COLO668 (cell line): ENCODE results near the gene PTPRD.

Source experiments
- DNase-seq: peaks from one replicate; lab custom pipeline; 2025; ENCODE audit not compliant: unreplicated experiment; lab: John Stamatoyannopoulos, UW

Gene PTPRD

GRCh38 chr9:8434621-8435020 is 2178.2 kb downstream of the PTPRD start:
- no peak for DNase-seq

DNA sequence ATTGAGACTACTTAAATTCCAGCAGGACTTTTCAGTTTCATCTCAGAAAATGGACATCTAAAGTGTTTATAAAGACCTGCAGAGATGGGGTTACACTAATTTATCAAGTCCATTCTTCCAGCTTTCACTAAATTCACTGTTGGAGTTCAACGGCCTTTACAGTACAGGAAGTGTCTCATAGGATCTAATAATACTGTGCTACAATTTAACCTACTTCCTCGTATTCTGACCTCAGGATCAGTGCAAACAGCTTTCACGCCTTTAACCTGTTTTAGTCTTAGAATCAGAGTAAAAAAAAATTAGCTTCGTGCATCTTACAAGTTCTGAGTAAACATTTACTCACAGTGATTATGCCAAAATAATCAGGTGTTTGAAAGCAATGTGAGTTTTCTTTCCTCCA is 2180.6 kb downstream of the PTPRD start:
- DNase-seq = no peak

DNA sequence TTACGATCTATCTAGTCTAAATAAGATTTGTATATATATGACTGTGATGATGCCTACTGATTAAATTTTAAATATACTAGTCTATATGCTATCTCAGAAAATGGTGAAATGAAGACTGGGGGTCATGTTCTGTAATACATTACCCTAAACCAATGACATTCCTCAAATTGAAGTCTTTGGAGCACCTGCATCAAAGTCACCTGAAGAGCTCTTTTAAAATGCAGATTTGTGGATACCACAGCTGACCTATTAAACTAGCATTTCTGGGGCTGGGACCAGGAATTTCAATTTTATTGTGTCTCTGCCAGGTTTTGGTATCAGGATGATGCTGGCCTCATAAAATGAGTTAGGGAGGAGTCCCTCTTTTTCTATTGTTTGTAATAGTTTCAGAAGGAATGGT is 2181.3 kb downstream of the PTPRD start:
- DNase-seq = no peak

DNA sequence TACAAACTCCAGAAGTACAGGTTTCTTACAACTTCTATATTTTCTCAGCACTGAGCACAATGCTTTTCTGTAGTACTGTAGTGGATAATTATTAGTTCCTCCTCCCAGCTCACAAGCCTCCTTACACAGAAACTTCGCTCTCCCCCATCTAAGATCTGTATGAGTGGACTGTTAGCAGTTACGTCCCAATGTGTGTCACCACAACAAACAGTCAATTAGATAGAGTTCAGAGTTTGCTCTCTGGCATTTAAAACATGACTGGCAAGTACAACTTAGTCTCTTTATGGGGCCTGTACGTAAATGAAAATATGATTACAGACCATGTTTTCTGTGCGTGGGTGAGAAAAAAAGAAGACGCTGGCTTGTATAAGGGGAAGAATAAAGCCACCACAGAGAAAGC is 2181.9 kb downstream of the PTPRD start:
- no peak for DNase-seq

- DNase-seq = no peak
These were observed 2183.0 kb downstream of the PTPRD start for GRCh38 chr9:8429768-8430167.

- DNase-seq = no peak
These were observed 2183.6 kb downstream of the PTPRD start for GRCh38 chr9:8429157-8429556.

- no peak for DNase-seq
These were observed 2184.4 kb downstream of the PTPRD start for GRCh38 chr9:8428389-8428788.

GRCh38 chr9:8424786-8425410 is 2187.9 kb downstream of the PTPRD start:
- DNase-seq = no peak

GRCh38 chr9:8420416-8420815 is 2192.4 kb downstream of the PTPRD start:
- DNase-seq = no peak

DNA sequence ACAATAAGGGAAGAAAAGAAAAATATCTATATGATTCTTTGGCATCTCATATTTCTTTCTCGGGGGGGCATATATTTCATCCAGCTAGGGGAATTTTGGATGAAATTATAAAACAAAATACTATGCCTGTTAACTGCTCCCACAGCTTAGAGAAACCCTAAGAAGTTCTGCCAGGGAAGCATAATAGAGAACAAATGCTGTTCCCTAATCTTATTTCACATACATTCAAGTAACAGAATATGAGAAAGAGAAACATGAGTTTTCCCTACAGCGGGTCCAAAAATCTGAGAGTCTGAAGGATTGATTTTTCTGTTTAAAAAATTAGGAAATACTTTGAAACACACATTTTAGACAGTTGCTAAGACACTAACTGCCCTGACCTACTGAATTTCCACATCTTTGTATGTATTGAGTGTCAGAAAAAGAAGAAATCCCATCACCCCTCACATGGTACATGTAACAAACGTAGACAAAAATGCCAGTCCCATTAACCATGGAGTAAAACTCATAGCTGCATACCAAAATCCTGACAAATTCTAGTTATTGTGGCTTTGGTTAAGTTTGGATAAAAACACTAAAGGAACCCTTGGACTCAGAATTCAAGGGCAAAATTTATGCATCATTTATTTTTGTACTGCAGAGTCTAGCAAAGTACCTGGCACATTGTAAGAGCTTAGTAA is 2193.1 kb downstream of the PTPRD start:
- no peak for DNase-seq

GRCh38 chr9:8417341-8417740 is 2195.5 kb downstream of the PTPRD start:
- no peak for DNase-seq

- no peak for DNase-seq
These were observed 2200.5 kb downstream of the PTPRD start for GRCh38 chr9:8412327-8412726.

GRCh38 chr9:8408575-8409190 is 2204.1 kb downstream of the PTPRD start:
- DNase-seq = no peak

DNA sequence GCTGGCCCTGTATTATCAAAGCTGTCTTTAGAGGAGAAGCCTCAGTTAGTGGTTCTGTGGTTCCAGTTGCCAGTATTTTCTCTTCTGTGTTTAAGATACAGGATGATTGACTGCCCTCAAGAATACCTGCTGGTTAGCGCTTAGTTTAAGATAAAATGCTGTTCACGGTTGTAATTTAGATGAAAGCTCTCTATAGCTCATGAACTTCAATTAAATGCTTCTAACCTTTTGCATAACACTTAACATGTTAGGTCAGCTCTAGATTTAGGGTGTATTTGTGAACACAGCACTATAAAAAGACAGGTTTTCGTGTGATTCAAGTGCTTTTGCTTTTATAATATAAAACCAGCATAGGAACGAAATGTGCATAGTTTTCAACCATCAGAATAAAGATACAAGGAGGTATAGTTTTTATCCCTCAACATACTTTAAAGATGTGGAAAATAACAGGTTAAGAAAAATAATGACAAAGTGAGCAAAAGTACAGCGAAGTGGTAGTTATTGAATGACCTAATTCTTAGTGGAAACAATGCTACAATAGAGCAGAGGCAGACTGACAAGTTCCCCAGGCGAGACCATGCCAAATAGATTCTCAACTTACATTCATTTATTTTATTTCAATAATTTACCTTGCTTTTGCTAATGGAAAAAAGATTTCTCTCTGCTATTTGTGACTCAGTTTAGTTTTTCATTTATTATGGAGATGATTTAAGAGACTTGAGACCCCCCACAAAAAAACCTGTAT is 2210.7 kb downstream of the PTPRD start:
- no peak for DNase-seq

- DNase-seq = no peak
These were observed 2212.4 kb downstream of the PTPRD start for GRCh38 chr9:8400378-8400777.

DNA sequence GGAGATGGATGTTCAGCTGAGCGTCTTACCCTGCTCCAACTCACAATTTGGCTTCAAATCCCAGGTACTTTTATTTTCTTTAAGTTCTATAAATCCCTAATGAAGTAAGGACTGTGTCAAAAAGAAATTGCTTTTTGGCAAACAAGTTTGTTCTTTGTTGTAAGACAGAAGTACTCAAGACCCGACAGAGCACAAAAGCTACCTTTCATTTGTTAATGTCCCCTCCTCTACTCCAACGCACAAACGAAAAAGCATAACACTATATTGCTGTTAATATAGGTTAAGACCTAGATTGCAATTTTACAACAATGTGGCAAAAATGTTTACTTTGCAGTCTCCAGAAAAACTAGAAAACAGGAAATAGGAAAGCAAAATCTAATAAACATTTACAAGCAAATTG is 2217.8 kb downstream of the PTPRD start:
- DNase-seq = no peak

DNA sequence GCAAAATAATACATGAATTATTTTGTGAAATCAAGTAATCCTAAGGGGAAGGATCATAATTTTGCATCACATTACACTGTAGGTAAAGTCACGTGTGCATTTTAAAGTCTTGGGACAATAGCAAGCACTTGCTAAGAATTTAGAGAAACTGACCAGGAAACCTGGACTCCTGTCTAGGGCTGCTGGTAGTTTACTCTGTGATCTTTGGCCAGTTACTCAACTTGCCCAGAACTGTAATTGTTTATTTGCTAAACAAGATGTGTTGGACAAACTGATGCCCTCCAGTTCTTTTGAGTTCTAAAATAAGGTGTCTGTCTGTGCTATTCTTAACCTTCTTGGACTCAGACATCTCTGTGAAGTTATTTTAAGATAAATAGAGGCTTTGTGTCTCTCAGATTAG is 2218.5 kb downstream of the PTPRD start:
- DNase-seq = no peak

- no peak for DNase-seq
These were observed 2219.9 kb downstream of the PTPRD start for GRCh38 chr9:8392866-8393265.

GRCh38 chr9:8391566-8391965 is 2221.2 kb downstream of the PTPRD start:
- DNase-seq = no peak

DNA sequence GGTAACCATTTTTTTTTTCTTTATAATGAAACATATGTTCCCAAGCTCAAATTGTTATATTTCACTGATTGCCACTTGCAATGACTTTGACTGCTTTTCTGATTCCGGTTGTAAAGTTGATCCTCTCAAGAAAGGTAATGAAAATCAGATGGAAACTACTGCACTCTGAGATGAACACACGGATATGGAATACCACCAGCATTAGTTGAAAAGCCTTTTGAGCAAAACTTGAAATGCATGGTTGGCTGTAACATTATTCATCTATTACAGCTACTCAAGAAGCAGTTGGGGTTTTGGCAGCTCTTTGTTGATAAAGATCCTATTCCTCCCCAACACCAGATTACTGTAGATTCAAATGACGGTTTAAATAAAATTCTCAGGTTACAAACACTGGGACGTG is 2221.7 kb downstream of the PTPRD start:
- no peak for DNase-seq

- DNase-seq = no peak
These were observed 2222.2 kb downstream of the PTPRD start for GRCh38 chr9:8390571-8390970.

GRCh38 chr9:8389531-8389930 is 2223.3 kb downstream of the PTPRD start:
- DNase-seq = no peak
